ENCODE measurements around the gene P2RX4.

- TF ChIP-seq, protein P1, sequence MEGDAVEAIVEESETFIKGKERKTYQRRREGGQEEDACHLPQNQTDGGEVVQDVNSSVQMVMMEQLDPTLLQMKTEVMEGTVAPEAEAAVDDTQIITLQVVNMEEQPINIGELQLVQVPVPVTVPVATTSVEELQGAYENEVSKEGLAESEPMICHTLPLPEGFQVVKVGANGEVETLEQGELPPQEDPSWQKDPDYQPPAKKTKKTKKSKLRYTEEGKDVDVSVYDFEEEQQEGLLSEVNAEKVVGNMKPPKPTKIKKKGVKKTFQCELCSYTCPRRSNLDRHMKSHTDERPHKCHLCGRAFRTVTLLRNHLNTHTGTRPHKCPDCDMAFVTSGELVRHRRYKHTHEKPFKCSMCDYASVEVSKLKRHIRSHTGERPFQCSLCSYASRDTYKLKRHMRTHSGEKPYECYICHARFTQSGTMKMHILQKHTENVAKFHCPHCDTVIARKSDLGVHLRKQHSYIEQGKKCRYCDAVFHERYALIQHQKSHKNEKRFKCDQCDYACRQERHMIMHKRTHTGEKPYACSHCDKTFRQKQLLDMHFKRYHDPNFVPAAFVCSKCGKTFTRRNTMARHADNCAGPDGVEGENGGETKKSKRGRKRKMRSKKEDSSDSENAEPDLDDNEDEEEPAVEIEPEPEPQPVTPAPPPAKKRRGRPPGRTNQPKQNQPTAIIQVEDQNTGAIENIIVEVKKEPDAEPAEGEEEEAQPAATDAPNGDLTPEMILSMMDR (conservative IDR thresholded peaks at IDR 0.05): no peak
- TF ChIP-seq EZH2 (IDR thresholded peaks at IDR 0.05; ENCODE audit: low read depth): no peak
Observed at GRCh38 chr12:121184984-121185889, 24.7 kb upstream of the P2RX4 start.

Measured in PC-9 (cell line).